Measurements from ENCODE around the gene PLEKHA7. TPM values are rescaled to one million over a fixed set of nuclear protein-coding genes. Genes with fewer than 3 reads are reported as not detected.
"Not testable (repeated sequence)": the region's sequence is repeated elsewhere in the genome, so short reads cannot be mapped to it uniquely, and the experiment has no call there.

The PLEKHA7 gene, protein sequence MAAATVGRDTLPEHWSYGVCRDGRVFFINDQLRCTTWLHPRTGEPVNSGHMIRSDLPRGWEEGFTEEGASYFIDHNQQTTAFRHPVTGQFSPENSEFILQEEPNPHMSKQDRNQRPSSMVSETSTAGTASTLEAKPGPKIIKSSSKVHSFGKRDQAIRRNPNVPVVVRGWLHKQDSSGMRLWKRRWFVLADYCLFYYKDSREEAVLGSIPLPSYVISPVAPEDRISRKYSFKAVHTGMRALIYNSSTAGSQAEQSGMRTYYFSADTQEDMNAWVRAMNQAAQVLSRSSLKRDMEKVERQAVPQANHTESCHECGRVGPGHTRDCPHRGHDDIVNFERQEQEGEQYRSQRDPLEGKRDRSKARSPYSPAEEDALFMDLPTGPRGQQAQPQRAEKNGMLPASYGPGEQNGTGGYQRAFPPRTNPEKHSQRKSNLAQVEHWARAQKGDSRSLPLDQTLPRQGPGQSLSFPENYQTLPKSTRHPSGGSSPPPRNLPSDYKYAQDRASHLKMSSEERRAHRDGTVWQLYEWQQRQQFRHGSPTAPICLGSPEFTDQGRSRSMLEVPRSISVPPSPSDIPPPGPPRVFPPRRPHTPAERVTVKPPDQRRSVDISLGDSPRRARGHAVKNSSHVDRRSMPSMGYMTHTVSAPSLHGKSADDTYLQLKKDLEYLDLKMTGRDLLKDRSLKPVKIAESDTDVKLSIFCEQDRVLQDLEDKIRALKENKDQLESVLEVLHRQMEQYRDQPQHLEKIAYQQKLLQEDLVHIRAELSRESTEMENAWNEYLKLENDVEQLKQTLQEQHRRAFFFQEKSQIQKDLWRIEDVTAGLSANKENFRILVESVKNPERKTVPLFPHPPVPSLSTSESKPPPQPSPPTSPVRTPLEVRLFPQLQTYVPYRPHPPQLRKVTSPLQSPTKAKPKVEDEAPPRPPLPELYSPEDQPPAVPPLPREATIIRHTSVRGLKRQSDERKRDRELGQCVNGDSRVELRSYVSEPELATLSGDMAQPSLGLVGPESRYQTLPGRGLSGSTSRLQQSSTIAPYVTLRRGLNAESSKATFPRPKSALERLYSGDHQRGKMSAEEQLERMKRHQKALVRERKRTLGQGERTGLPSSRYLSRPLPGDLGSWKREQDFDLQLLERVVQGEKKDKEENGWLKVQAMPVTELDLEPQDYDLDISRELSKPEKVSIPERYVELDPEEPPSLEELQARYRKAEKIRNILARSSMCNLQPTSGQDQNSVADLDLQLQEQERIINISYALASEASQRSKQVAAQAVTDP
- 15.5 and 43.1 TPM in 2 replicates for total RNA-seq (2014; rRNA removed; shearing (Covaris generic))

GRCh38 chr11:17014321-17014832 is at the start of gene PLEKHA7:
Gene PLEKHA7, minus strand, starts transcription at chr11:17014414. Its CDS starts 13 bp downstream, at chr11:17014401.
- DNase-seq (ENCODE audit: low read depth), result no peak

DNA sequence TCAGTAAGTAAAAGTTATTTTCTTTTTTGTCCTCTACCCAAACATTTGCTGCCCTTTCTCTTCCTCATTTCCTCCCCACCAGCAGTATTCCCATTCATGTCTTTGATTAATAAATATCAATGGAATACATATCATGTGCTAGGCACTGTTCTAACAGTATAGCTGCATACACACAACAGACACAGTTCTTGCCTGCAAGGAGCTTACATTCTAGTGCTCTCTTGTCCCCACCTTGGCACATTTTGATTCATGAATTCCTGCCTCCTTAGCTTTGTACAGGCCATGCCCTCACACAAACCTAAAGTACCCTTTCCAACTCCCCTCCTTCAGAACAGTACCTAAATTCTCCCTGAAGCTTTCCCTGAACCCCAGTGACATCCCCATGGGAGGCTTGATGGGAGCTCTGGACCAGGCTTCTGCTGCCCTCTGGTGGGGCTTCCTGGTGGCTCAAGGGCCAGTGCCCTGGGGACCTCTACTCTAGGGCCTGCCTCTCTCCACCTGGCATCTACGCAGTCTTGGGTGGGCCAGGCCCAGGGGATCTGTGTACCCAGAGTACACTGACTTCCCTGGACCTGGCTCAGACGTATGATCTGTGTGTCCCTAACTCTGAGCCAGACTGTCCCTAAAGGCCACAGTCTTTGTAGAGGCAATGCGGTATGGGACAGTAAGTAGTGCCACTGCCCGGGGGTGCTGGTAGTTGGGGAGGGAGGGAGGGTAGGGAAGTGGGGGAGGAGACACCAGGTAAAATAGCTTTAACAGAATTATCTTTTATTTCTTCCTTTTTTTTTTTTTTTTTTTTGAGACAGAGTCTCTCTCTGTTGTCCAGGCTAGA is 49.2 kb upstream of the PLEKHA7 start:
- peak; percentile 58 for DNase-seq (ENCODE audit: low read depth)

- not testable (repeated sequence) for DNase-seq (ENCODE audit: low read depth)
Measured at GRCh38 chr11:17051146-17051545, 36.9 kb upstream of the PLEKHA7 start.

GRCh38 chr11:17048491-17048890 is 34.3 kb upstream of the PLEKHA7 start:
- not testable (repeated sequence) for DNase-seq (ENCODE audit: low read depth)

GRCh38 chr11:17046690-17047089 is 32.5 kb upstream of the PLEKHA7 start:
- no peak for DNase-seq (ENCODE audit: low read depth)

DNA sequence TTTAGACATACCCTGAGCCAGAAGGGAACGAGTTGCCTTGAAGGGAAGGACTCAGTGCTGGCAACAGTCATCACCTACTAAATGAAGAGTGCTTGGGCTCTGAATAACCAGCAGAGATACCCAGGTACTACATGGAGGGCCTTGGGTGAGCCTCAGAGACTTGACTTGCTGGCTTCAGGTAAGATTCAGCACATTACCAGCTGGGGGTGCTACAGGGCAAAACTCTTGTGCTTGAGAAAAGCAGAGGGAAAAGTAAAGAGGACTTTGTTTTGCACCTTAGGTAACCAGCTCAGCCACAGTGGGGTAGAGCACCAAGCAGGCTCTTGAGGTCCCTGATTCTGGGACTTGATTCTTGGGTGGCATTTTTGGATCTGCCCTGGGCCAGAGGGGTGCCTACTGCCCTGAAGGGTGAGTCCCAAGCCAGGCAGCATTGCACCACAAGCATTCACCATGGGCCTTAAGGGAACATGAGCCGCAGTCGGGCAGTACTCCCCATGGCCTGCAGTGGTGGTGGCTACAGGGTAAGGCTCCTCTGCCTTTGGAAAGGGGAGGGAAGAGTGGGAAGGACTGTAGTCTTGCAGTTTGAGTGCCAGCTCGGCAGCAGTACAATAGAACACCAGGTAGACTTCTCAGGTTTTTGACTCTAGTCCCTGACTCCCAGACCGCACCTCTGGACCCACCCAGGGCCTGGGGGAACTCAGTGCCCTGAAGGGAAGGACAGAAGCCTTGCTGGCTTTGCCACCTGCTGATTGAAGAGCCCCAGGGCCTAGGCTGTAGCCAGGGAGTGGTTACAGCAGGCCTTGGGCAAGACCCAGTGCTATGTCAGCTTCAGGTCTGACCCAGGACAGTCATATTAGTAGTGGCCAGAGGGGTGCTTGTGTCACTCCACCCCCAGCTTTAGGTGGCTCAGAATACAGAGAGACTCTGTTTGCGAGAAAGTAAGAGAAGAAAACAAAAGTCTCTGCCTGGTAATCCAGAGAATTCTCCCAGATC is 22.7 kb upstream of the PLEKHA7 start:
- DNase-seq (ENCODE audit: low read depth), result no peak

- DNase-seq (ENCODE audit: low read depth), result not testable (repeated sequence)
Measured at GRCh38 chr11:17034027-17034426, 19.8 kb upstream of the PLEKHA7 start.

GRCh38 chr11:17026487-17027082 is 12.4 kb upstream of the PLEKHA7 start:
- no peak for DNase-seq (ENCODE audit: low read depth)

GRCh38 chr11:17024924-17025323 is 10.7 kb upstream of the PLEKHA7 start:
- no peak for DNase-seq (ENCODE audit: low read depth)

GRCh38 chr11:17021511-17021910 is 7.3 kb upstream of the PLEKHA7 start:
- DNase-seq (ENCODE audit: low read depth), result peak; percentile 79

- DNase-seq (ENCODE audit: low read depth), result peak; percentile 59
Measured at GRCh38 chr11:17020831-17021230, 6.6 kb upstream of the PLEKHA7 start.

DNA sequence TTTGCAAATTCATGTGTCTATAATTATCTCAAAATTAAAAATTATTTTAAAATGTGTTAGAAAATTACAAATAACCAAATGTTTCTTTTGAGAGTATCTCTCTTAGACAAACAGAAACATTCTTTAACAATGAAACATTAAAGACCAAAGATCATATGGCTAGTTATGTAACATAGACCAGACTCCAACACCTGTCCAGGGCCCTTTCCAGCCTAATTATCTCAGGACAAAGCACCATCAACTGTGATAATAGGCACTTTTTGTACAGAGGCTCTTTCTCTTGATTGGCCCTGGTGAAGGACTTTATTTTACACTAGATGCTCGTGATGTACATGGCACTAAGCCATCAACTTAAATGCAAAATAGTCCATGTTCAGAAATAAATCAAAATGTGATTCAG is 5.0 kb upstream of the PLEKHA7 start:
- DNase-seq (ENCODE audit: low read depth), result no peak

DNA sequence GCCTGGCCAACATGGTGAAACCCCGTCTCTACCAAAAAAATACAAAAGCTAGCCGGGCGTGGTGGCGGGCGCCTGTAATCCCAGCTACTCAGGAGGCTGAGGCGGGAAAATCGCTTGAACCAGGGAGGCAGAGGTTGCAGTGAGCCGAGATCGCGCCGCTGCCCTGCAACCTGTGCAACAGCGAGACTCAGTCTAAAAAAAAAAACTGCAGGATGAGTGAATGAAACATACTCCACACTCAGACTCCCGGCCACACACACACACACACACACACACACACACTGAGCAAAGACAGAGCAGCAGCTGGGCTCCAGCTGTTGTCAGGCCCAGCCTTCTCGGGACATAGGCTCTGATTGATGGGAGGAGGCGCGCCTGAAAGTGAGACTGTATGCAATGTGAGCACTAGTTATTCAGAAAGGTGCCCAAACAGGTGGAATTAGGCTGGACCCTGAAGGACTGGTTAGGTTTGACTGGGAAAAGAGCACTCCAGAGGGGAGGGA is 1.5 kb upstream of the PLEKHA7 start:
- DNase-seq (ENCODE audit: low read depth), result no peak

DNA sequence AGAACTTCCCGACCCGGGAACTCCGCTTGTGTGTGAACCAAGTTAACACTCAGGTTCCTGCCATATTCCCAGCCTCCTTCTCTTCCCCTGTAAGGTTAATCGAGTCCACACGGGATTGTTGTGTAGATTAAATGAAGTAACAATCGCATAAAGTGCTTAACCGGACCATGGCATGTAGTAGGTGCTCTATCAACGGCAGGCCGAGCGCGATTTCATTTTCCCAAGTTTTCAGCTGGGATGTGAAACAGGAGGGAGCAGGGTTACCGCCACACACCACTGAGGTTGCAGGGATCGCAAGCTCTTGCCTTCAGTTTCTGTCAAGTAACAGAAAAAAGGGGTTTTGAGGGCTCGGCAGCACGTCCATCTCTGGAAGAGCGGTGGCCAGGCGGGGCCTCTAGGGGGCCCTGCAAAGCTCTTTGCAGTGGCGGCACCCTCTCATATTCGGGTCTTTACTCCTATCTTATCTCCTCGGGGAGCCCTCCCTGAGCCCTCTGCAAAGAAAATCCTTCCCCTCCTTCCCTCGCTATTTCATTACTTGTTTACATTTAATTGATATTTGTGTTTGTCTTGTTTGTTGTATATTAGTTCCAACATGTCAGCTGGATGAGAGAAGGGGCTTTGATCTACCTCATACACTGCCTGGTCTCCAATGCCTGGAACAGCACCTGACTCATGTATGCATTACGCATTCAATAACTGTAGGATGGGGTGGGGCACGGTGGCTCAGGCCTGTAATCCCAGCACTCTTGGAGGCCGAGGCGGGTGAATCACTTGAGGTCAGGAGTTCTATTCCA is 816 bp upstream of the PLEKHA7 start:
- DNase-seq (ENCODE audit: low read depth), result peak; percentile 34

GRCh38 chr11:17013548-17014320 is 480 bp downstream of the PLEKHA7 start:
- no peak for DNase-seq (ENCODE audit: low read depth)

DNA sequence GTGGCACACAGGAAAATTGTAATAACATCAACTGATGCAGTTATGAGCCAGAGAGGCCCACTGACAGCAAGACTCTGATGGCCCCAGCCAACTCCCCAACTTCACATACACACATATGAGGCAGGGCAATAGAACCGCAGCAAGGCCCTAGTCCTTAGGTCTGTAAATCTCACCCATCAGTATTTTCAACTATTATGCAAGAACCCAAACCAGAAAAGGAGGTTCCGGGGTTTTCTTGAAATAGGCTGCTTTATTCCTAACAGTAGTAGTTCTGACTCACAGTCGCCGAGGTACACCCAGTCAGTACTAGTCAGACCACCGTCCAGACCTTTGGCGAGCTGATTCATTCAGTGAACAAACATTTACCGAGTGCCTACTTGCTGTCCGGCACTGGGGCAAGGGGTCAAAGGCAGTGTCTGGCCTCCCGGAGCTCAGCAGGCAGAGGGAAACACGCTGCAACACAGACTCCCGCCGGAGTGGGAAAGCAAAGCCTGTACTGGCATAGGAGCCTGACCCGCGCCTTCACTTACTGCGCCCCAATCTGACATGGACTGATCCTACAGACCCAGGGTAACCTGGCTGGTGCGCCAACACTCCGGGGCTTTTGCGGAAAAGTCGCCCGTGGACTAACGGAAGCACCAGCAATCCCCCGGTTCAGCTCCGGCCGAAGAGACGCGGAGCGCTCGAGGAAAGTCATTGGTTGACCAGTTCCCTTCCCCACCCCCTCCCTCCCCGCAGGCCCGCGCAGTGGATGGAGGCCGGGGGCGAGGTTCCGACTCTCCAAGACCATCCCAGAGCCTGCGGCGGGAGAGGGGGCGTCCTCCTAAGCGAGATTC is 1.3 kb downstream of the PLEKHA7 start:
- DNase-seq (ENCODE audit: low read depth), result peak; percentile 83

All from M059J (cell line).